ENCODE data around the gene TRAK2.
"Not testable (repeated sequence)": the region's sequence is repeated elsewhere in the genome, so short reads cannot be mapped to it uniquely, and the experiment has no call there.

The TRAK2 gene

DNA sequence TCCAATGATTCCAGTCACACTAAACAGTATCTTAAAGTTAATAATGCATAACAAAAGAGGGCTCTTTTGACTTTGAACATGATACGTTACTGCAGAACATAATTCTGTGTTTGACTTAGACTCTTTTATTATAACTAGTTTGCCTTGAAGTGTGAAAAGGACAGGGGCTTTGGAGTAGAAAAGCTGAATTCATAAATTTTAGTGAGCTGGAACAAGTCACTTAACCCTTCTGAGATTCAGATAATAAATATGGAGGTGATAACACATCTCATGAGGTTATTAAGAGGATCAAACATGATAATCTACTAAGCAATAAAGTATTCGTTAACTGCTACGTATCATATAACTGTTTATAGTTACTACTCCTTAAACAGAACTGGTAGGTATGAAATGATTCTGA, 49.4 kb downstream of the TRAK2 start:
- no peaks in the 10 kb centered on the region for H3K4me1 ChIP-seq (ENCODE audit: control insufficient read depth, insufficient read depth, low read length, poor library complexity, severe bottlenecking)
- H3K9me3 ChIP-seq (ENCODE audit: control insufficient read depth, low read length), result no peaks in the 10 kb centered on the region
- no CpG with 5 or more reads among the region's 3 CpGs for WGBS, 2 experiments (ENCODE audit: insufficient coverage in 2 of 2)
- H3K36me3 ChIP-seq (ENCODE audit: control insufficient read depth, insufficient read depth, low read length), result peaks cover 12% of the 10 kb centered on the region
- no peak overlapping the region for H3K4me3 ChIP-seq (ENCODE audit: extremely low read depth, insufficient read depth, low read length, poor library complexity, severe bottlenecking)
- no peak overlapping the region for H3K27ac ChIP-seq (ENCODE audit: low read depth, low read length, severe bottlenecking)

DNA sequence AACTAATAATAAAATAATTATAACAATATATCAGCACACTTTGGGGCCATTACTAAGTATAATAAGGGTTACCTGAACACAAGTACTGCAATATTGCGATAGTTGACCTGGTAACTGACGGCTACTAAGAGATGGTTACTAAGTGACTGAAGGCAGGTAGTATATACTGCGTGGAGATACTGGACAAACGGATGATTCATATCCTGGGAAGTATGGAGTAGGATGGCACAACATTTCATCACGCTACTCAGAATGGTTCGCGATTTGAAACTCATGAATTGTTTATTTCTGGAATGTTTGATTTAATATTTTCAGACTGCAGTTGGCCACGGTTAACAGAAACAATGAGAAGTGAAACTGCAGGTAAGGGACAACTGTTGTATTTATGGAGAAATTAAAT, 54.7 kb downstream of the TRAK2 start:
- peaks cover 53% of the 10 kb centered on the region for H3K36me3 ChIP-seq (ENCODE audit: control insufficient read depth, insufficient read depth, low read length)
- no peak overlapping the region for H3K4me3 ChIP-seq (ENCODE audit: extremely low read depth, insufficient read depth, low read length, poor library complexity, severe bottlenecking)

DNA sequence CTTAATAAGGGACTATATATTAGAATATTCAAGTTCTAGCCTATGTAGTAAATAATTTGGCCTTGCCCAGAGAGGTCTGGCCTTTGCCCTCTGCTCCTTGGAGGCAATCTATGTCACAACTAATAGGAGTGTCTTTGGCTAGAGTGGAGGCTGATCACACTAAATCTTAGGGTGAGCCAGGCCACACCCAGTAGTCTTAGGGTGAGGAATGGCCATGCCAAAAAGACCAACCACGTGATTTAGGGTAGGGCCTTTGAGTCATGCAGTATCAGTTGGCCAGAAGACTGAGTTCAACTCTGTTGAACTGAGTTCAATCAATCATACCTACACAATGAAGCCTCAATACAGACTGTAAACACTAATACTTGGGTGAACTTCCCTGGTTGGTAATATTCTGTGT, 68.1 kb downstream of the TRAK2 start:
- WGBS, 2 experiments (ENCODE audit: insufficient coverage in 2 of 2), result 83% methylated on average over 1 of the region's 1 CpG; no CpG with 5 or more reads in 1 of the 2 experiments
- Histone ChIP-seq H3K4me1 (ENCODE audit: control insufficient read depth, insufficient read depth, low read length, poor library complexity, severe bottlenecking) (no peaks in the 10 kb centered on the region), H3K9me3 (ENCODE audit: control insufficient read depth, low read length) (no peaks in the 10 kb centered on the region), H3K4me3 (ENCODE audit: extremely low read depth, insufficient read depth, low read length, poor library complexity, severe bottlenecking) (no peak overlapping the region), H3K36me3 (ENCODE audit: control insufficient read depth, insufficient read depth, low read length) (peaks cover 41% of the 10 kb centered on the region), H3K27ac (ENCODE audit: low read depth, low read length, severe bottlenecking) (no peak overlapping the region)

More for the DNA sequence above, 54.7 kb downstream of the TRAK2 start:
- H3K27ac ChIP-seq (ENCODE audit: low read depth, low read length, severe bottlenecking), result no peak overlapping the region
- WGBS, 2 experiments (ENCODE audit: insufficient coverage in 2 of 2), result 100% methylated on average over 3 to 5 of the region's 8 CpGs
- H3K4me1 ChIP-seq (ENCODE audit: control insufficient read depth, insufficient read depth, low read length, poor library complexity, severe bottlenecking), result no peaks in the 10 kb centered on the region
- H3K9me3 ChIP-seq (ENCODE audit: control insufficient read depth, low read length), result no peaks in the 10 kb centered on the region

DNA sequence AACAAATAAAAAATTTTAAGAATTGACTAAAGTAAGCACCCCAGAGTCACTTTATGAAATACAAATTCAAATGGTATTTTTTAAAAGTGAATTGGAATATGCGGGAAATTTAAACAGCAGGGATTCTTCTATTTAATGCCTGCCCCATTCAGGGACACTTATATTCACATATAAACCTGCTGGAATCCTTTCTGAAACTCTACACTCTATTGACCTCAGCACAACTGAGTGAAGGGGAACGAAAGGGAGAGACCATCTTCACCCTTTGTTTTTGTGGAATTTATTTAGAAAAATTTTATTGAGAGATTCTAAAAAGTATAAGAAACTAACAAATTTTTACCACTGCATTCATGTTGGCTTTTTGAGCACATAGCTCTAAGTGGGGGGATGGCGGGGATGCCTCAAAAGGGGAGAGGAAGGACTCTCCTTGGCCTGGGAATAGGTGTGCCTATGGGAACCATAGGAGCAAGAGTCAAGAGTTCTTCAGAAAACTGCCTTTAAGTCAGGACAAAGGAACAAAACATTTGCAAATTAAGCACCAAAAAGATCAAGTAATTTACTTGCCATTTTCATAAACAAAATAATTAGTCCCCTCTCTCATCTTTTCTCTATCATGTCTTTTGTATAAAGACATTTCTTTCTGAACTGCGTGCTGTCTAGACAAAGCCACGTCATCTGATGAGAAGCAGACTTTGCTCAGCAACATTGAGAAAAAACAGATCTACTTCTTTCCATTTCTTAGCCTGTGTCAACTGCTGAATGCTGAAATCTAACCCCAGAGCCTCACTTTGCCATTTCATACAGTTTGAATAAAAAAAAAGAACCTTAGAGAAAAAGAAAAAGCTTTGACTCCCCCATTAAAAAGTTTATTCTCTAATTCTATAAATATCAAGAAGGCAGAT, 72.5 kb downstream of the TRAK2 start:
- Histone ChIP-seq H3K4me1 (ENCODE audit: control insufficient read depth, insufficient read depth, low read length, poor library complexity, severe bottlenecking) (no peaks in the 10 kb centered on the region), H3K36me3 (ENCODE audit: control insufficient read depth, insufficient read depth, low read length) (peaks cover 32% of the 10 kb centered on the region), H3K4me3 (ENCODE audit: extremely low read depth, insufficient read depth, low read length, poor library complexity, severe bottlenecking) (no peak overlapping the region), H3K27ac (ENCODE audit: low read depth, low read length, severe bottlenecking) (peak overlapping the region; percentile 89), H3K9me3 (ENCODE audit: control insufficient read depth, low read length) (peaks cover 5% of the 10 kb centered on the region)
- WGBS, 2 experiments (ENCODE audit: insufficient coverage in 2 of 2), result 81 to 97% methylated on average over 3 of the region's 5 CpGs

DNA sequence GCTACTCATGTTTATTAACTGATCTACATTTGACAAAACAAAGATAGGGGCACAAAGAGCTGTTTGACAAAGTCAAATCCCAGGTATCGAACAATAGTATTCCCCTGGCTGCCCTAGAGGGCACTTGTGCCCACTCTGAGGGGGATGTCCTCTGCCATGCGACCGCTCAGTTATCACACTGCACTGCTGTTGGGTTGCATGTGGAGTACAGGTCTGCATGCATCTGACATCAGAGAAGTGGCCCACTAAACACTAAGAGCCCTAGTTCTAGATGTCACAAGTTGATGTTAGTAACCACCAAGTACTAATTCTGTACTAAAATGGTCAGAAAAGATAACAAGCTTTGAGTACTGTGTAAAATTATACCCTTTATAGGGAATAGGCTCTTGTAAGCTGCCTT, 74.0 kb downstream of the TRAK2 start:
- Histone ChIP-seq H3K27ac (ENCODE audit: low read depth, low read length, severe bottlenecking) (no peak overlapping the region), H3K36me3 (ENCODE audit: control insufficient read depth, insufficient read depth, low read length) (peaks cover 24% of the 10 kb centered on the region), H3K9me3 (ENCODE audit: control insufficient read depth, low read length) (peaks cover 5% of the 10 kb centered on the region), H3K4me3 (ENCODE audit: extremely low read depth, insufficient read depth, low read length, poor library complexity, severe bottlenecking) (no peak overlapping the region), H3K4me1 (ENCODE audit: control insufficient read depth, insufficient read depth, low read length, poor library complexity, severe bottlenecking) (no peaks in the 10 kb centered on the region)
- 89 to 96% methylated on average over 3 of the region's 3 CpGs for WGBS, 2 experiments (ENCODE audit: insufficient coverage in 2 of 2)

DNA sequence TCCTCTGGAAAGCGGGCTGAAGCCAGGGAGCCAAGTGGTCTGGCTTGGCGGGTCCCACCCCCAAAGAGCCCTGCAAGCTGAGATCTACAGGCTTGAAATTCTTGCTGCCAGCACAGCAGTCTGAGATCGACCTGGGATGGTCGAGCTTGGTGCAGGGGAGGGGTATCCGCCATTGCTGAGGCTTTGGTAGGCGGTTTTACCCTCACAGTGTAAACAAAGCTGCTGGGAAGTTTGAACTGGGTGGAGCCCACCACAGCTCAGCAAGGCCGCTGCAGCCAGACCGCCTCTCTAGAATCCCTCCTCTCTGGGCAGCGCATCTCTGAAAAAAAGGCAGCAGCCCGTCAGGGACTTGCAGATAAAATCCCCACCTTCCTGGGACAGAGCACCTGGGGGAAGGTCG, 81.5 kb downstream of the TRAK2 start:
- WGBS, 2 experiments (ENCODE audit: insufficient coverage in 2 of 2), result 87 to 94% methylated on average over 7 to 10 of the region's 11 CpGs
- Histone ChIP-seq H3K4me3 (ENCODE audit: extremely low read depth, insufficient read depth, low read length, poor library complexity, severe bottlenecking) (no peak overlapping the region), H3K27ac (ENCODE audit: low read depth, low read length, severe bottlenecking) (no peak overlapping the region)

DNA sequence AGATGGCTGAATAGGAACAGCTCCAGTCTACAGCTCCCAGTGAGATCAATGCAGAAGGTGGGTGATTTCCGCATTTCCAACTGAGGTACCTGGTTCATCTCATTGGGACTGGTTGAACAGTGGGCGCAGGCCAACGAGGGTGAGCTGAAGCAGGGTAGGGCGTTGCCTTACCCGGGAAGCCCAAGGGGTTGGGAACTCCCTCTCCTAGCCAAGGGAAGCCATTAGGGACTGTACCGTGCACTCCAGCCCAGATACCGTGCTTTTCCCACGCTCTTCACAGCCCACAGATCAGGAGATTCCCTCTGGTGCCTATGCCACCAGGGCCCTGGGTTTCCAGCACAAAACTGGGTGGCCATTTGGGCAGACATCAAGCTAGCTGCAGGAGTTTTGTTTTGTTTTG, 81.9 kb downstream of the TRAK2 start:
- peaks cover 12% of the 10 kb centered on the region for H3K9me3 ChIP-seq (ENCODE audit: control insufficient read depth, low read length)
- H3K4me3 ChIP-seq (ENCODE audit: extremely low read depth, insufficient read depth, low read length, poor library complexity, severe bottlenecking); H3K36me3 ChIP-seq (ENCODE audit: control insufficient read depth, insufficient read depth, low read length); H3K4me1 ChIP-seq (ENCODE audit: control insufficient read depth, insufficient read depth, low read length, poor library complexity, severe bottlenecking); H3K27ac ChIP-seq (ENCODE audit: low read depth, low read length, severe bottlenecking): not testable (repeated sequence)
- 93 to 100% methylated on average over 8 of the region's 8 CpGs for WGBS, 2 experiments (ENCODE audit: insufficient coverage in 2 of 2)

More for the DNA sequence above, 81.5 kb downstream of the TRAK2 start:
- H3K9me3 ChIP-seq (ENCODE audit: control insufficient read depth, low read length), result peaks cover 15% of the 10 kb centered on the region
- no peaks in the 10 kb centered on the region for H3K4me1 ChIP-seq (ENCODE audit: control insufficient read depth, insufficient read depth, low read length, poor library complexity, severe bottlenecking)
- H3K36me3 ChIP-seq (ENCODE audit: control insufficient read depth, insufficient read depth, low read length), result peaks cover 2% of the 10 kb centered on the region

DNA sequence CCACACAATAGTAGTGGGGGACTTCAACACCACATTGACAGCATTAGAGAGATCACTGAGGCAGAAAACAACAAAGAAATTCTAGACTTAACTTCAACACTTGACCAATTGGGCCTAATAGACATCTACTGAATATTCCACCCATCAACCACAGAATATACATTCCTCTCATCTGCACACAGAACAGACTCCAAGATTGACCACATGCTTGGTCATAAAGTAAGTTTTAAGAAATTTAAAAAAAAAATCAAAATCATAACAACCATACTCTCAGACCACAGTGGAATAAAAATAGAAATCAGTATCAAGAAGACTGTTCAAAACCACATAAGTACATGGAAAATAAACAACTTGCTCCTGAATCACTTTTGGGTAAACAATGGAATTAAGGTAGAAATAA, 85.1 kb downstream of the TRAK2 start:
- Histone ChIP-seq H3K36me3 (ENCODE audit: control insufficient read depth, insufficient read depth, low read length) (peaks cover 7% of the 10 kb centered on the region), H3K9me3 (ENCODE audit: control insufficient read depth, low read length) (peaks cover 19% of the 10 kb centered on the region), H3K4me3 (ENCODE audit: extremely low read depth, insufficient read depth, low read length, poor library complexity, severe bottlenecking) (no peak overlapping the region), H3K4me1 (ENCODE audit: control insufficient read depth, insufficient read depth, low read length, poor library complexity, severe bottlenecking) (no peaks in the 10 kb centered on the region), H3K27ac (ENCODE audit: low read depth, low read length, severe bottlenecking) (no peak overlapping the region)

DNA sequence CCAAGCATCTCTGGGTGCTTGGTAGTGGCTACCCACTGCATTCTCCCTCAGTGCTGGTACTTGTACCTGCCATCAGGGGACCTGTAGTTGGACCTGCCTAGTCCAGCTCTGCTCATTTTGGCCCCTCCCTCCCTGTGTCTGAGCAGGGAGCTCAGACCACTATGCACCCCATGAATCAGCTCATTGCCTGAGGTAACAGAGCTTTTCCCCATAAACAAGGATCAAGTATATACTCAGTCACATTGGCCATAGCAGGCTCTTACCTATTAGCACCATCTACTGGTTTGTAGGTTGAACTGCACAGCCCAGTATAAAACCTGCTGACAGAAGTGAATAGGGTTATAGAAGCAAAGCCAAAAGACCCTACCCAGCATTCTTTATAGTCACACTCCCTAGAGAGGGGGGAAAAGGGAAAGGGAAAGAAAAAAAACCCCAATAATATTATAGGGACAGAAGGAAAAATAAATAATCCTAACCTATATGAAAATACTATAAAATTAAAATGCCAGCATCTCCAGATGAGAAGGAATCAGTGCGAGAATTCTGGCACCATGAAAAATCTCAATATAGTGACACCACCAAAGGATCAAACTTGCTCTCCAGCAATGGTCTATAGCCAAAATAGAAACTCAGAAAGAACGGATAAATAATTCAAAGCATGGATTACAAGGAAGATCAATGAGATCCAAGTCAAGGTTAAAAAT, 87.2 kb downstream of the TRAK2 start:
- WGBS, 2 experiments (ENCODE audit: insufficient coverage in 2 of 2), result 100% methylated on average over 1 of the region's 2 CpGs; no CpG with 5 or more reads in 1 of the 2 experiments
- Histone ChIP-seq H3K36me3 (ENCODE audit: control insufficient read depth, insufficient read depth, low read length) (peaks cover 5% of the 10 kb centered on the region), H3K27ac (ENCODE audit: low read depth, low read length, severe bottlenecking) (no peak overlapping the region), H3K4me1 (ENCODE audit: control insufficient read depth, insufficient read depth, low read length, poor library complexity, severe bottlenecking) (no peaks in the 10 kb centered on the region), H3K9me3 (ENCODE audit: control insufficient read depth, low read length) (peaks cover 19% of the 10 kb centered on the region), H3K4me3 (ENCODE audit: extremely low read depth, insufficient read depth, low read length, poor library complexity, severe bottlenecking) (no peak overlapping the region)

DNA sequence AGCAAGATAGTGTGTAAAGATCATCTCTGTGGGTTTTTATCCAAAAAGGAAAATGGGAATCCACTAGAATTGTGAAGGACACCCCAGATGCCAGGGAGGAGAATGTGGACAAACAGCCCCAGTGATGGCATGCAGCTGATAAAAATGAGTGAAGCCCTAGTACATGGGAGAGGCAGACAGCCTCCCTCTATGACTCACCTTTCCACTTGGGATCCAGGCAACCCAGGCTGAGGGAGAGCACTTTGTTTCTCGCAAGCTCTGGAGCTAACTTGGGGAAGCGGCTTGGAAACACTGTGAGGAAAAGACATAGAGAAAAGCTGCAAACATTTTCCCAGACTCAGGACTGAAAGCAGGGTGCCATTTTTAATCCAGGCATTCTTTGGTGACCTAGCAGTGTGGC, 88.9 kb downstream of the TRAK2 start:
- Histone ChIP-seq H3K4me3 (ENCODE audit: extremely low read depth, insufficient read depth, low read length, poor library complexity, severe bottlenecking) (no peak overlapping the region), H3K27ac (ENCODE audit: low read depth, low read length, severe bottlenecking) (no peak overlapping the region), H3K4me1 (ENCODE audit: control insufficient read depth, insufficient read depth, low read length, poor library complexity, severe bottlenecking) (no peaks in the 10 kb centered on the region), H3K36me3 (ENCODE audit: control insufficient read depth, insufficient read depth, low read length) (peaks cover 5% of the 10 kb centered on the region), H3K9me3 (ENCODE audit: control insufficient read depth, low read length) (peaks cover 12% of the 10 kb centered on the region)
- WGBS, 2 experiments (ENCODE audit: insufficient coverage in 2 of 2), result 100% methylated on average over 2 of the region's 2 CpGs

Measured in mesodermal cell (in vitro differentiated cells).